HG02981 (cell line): ENCODE measurements around the gene FERD3L.
"Not testable (repeated sequence)": the region's sequence is repeated elsewhere in the genome, so short reads cannot be mapped to it uniquely, and the experiment has no call there.

ENCODE experiments used
- ATAC-seq: cut with Tn5 transposase; IDR thresholded peaks from one replicate; pipeline ENCODE4 v1.9.1; 2021; ENCODE audit warnings: mild to moderate bottlenecking, moderate library complexity; ENCODE audit not compliant: unreplicated experiment

The FERD3L gene, protein sequence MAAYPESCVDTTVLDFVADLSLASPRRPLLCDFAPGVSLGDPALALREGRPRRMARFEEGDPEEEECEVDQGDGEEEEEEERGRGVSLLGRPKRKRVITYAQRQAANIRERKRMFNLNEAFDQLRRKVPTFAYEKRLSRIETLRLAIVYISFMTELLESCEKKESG

DNA sequence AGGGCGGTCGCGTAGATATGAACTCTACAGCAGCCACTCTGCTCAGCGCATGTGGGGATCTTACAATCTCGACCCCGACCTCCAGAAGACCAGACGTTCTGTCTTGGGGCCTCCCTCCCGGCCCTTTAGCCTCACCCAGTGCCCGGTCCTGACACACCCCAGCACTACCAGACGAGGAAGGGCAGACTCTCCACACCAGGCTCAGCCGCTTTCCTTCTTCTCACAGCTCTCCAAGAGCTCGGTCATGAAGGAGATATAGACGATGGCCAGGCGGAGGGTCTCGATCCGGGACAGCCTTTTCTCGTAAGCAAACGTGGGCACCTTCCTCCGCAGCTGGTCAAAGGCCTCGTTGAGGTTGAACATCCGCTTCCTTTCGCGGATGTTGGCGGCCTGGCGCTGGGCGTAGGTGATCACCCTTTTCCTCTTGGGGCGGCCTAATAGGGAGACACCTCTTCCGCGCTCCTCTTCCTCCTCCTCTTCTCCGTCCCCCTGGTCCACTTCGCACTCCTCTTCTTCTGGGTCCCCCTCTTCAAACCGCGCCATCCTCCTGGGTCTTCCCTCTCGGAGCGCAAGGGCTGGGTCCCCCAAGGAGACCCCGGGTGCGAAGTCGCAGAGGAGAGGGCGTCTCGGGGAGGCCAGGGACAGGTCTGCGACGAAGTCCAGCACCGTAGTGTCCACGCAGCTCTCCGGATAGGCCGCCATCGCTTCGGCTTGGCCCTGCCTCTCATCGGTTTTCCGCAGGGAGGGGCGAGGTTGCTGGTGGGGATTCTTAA lies at the start of gene FERD3L:
Gene FERD3L (minus strand): TSS at position 761 of the 773 bp plus-strand sequence. CDS start 59 bp downstream, at position 702.
- ATAC-seq = no peak

- not testable (repeated sequence) for ATAC-seq
These were observed 49.2 kb upstream of the FERD3L start for GRCh38 chr7:19194417-19194816.

DNA sequence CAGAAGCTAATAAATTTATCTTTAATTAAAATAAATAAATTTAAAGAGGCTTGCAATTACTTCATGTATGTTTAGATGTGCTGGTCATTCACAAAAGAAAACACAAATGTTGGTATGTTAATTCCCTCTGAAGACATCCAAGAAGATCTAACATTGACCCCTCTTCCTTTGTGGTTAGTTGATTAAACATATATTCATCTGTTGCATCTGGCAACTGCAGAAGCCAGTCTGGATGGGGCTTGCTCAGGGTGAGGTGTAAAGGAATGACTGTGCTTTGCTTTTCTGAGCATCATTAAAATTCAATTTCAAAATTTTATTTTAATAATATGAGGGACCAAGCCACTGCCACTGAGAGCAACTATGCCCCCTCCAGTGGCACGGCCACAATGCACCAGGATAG lies 36.4 kb upstream of the FERD3L start:
- ATAC-seq = no peak

- ATAC-seq = no peak
These were observed 33.4 kb upstream of the FERD3L start for GRCh38 chr7:19178595-19178994.

GRCh38 chr7:19177269-19177668 lies 32.0 kb upstream of the FERD3L start:
- ATAC-seq = no peak

DNA sequence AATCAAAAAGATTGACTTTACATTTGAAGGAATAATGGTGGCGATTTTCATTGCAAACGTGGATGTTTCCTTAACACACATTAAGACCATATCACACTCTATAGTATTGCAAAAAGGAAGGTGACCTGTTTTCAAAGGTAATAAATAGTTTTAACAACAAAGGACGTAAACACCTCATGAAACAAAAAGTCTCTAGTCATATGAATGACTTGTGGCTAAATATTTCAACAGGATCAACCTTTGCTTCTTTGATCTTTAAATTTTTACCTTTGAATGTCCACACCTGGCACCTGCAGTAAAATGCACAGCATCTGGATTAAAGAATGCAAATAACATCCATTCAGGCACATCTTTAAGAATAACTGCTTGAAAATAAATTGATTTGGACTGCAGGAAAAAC lies 30.0 kb upstream of the FERD3L start:
- ATAC-seq = no peak

DNA sequence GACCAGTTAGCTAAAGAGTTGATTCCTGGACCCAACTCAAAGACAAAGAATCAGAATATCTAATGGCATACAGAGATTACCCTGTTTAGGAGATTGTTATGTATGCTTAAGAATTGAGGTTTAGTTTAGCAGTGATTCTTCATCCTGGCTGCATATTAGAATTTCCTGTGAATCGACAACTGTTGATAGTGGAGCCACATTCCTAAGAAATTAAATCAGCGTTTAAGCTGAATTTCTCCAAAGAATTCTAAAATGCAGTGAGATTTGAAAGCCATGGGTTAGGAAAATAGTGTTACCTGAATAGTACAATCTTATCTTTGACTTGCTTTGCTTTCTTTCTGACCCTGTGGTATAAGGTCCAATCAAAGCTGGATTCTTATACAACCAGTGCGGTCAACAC lies 16.4 kb upstream of the FERD3L start:
- no peak for ATAC-seq

GRCh38 chr7:19146699-19147098 lies 1.5 kb upstream of the FERD3L start:
- ATAC-seq = no peak

DNA sequence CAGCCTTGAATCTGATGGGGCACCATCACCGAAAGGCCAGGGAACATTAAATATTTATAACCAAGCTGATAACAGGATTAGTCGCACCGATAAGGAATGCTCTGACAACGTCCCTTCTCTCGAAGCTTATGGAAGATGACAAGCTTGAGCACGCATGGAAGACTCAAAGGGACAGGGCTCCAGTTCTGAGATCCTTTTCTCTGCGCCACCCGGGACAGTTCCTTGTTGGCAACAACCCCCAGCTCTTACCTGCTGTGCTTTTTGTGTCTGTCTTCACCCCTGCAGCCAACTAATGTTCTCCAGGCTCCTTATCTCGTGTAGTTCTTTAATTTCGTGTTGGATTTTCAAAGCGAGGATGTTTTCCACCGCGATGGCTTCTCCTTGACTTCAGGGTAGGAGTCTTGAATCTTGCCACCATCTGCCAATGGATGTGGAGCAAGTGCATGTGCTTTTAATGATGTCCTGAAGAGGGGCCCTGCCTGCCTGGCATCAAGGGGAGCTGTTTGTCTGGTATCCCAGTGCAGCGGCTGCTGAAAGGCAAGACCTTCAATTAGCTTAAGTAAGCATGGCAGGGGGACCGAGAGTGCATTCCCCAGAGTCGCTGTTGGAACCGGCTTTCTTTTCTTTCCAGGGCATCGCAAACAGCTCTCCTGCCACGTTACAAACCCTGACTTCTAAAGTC lies 354 bp upstream of the FERD3L start:
- no peak for ATAC-seq

- no peak for ATAC-seq
These were observed 1.2 kb downstream of the FERD3L start for GRCh38 chr7:19143881-19144574.

- no peak for ATAC-seq
These were observed 5.4 kb downstream of the FERD3L start for GRCh38 chr7:19139706-19140327.

DNA sequence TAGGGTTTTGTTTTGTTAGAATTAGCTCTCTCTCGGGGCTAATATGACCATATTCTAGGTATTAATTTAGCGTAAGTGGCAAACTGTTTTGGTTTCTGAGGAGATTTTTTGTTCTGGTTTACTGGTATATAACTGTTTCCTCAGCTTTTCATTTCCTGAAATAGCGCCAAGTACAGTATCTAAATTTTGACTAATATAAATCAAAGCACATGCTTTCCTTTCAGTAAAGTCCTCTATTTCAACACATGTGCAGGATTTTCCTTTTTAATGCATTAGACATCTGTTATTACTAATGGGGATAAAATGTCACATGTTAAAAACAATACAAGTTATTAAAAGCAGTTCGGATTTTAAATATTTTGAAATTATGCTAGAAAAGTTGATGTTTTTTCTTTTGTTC lies 11.3 kb downstream of the FERD3L start:
- no peak for ATAC-seq

DNA sequence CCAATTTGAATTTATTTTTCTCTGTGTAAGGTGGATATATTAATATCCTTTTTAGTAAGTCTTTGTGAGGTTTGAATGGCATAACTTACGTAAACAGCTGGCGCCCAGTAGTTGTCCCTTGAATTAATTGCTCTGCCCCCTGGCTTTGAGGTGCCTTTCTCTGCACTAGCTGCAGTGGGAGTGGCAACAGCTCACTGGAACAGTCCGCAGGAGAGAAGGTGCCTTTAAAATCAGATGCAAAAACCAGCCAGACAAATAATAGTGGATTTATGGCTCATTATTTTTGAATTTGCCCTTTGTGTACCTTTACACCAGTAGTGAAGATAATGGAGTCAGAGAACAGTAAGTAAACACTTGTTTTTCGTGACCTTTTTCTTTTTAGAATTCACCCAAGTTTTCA lies 11.8 kb downstream of the FERD3L start:
- ATAC-seq = no peak

DNA sequence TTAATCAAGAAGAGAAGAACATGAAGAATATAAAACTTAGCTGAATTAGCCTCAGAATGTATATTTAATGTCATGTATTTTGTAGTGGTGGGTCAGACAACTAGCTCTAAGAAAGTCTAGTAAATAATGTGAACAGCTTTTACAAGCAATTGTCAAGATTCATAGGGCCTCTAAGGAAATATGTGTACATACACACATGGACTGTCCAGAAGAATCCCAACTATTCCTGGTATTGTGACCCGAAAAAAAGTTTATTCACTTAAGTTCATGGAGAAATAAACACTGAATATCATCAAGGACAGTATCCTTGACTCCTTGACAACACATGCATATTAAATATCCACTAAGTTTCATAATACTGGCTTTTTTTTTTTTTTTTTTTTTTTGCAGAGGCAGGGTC lies 16.4 kb downstream of the FERD3L start:
- ATAC-seq = no peak

GRCh38 chr7:19121977-19122588 lies 23.1 kb downstream of the FERD3L start:
- ATAC-seq = no peak

- ATAC-seq = no peak
These were observed 25.2 kb downstream of the FERD3L start for GRCh38 chr7:19119870-19120486.

DNA sequence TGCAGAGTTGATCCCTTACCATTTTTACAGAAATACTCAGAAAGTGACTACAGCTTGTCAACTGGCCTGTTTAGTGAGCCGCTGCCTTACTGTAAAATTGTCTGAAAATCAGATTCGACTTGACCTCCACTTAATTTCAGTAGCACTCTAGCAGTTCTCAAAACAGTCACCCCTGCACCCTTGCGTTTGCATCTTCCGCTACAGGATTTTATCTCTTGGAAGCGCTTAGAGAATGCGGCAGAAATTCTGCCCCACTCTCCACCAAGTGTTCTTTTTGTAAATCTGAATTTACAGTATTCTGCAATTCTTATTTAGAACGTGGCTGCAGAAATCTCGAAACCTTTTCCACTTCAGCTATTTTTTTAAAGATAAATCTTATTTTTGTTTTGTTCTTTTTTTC lies 25.8 kb downstream of the FERD3L start:
- no peak for ATAC-seq

DNA sequence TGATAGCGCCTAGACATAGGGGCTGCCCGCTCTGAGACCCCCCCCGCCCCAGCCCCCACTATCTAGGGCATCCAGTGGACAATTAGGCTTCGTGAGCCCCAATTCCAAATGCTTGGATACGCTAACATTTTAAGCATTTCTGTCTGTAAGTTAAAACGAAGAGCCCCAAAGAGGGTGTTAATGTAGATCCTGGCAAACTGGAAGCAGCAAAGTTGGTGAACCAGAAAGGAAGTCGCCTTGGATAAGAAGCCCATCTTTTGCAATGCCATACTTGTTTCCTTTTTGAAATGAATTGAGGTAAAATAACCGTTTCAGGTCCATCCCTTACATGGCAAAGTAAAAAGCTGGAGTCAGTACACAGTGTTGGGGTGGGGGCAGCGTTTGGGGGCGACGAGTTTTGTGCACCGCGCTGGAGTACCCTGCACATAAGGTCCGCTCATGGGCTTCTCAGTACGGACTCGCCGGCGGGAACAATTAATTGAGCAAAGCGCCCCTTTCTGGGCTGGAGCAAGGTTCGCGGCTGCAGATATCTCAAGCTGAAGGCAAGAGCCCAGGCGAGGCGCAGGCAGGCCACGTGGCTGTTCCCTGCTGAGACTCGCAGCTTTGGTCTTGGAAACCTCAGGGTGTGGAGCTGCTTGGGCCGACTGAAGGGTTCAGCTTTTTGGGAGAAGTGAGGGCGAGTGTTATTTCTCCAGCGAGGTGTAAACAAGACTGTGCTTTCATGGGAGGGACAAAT lies 26.4 kb downstream of the FERD3L start:
- ATAC-seq = no peak

GRCh38 chr7:19117870-19118608 lies 27.2 kb downstream of the FERD3L start:
- ATAC-seq = no peak
